Stimulated activated CD4-positive, alpha-beta T cell treated with anti-CD3 and anti-CD28 coated beads, Interleukin-4, amount 100 ng/mL, for 48 hours (primary cell): ENCODE data around the gene ZDHHC7.

Experiments
- DNase-seq, 2 donors: peaks; one replicate each; pipeline ENCODE4 v3.0.0-alpha.2; 2020; ENCODE audit warnings: low read depth in 2 of 2

Gene ZDHHC7

GRCh38 chr16:84964386-84965128 lies 46.8 kb downstream of the ZDHHC7 start:
- no peak for DNase-seq

GRCh38 chr16:84963066-84963465 lies 48.3 kb downstream of the ZDHHC7 start:
- no peak for DNase-seq

DNA sequence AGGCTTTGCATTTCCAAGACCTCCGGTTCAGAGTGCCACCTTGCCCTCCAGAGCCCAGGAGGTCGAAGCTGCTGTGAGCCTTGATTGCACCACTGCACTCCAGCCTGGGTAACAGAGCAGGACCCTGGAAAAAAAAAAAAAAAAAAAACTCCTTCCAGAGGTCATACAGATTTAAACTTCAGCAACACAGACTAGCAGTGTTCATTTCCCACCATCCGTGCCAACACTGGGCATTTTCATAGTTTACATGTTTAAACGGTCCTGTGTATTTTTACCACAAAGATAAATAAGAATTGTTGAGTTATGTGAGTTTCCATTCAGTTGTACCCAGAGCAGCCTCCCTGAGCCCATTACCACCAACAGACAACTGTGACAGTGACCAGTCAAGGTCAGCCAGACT lies 50.4 kb downstream of the ZDHHC7 start:
- no peak for DNase-seq

- DNase-seq: no peak
Measured at GRCh38 chr16:84959784-84960417, 51.4 kb downstream of the ZDHHC7 start.

DNA sequence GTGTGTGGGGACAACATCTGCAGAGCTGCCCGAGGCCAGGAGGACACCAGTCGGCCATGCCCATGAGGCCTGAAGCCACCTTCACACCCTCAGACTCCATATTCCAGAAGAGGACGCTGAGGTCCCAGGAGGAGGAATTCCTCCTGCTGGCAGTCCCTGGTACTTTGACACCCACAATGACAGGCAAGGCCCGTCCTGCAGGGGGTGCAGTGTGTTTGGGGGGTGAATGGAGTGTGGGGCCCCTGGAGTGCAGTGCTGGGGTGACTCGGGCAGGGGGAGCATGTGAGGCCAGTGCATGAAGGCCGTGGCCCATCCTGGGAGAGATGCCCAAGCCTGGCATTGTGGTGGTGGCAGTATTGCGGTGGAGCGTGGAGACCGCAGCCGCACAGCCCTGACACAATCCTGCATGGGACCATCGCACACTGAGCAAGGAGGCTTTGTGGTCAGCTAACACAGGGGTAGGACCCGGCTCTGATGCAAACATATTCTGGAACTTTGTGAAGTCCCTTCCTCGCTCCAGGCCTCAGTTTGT lies 52.2 kb downstream of the ZDHHC7 start:
- DNase-seq: no peak

- DNase-seq: no peak
Measured at GRCh38 chr16:84957792-84958191, 53.5 kb downstream of the ZDHHC7 start.

- DNase-seq: no peak
Measured at GRCh38 chr16:84957192-84957591, 54.1 kb downstream of the ZDHHC7 start.

- no peak for DNase-seq
Measured at GRCh38 chr16:84955427-84955826, 55.9 kb downstream of the ZDHHC7 start.

GRCh38 chr16:84953190-84953746 lies 58.1 kb downstream of the ZDHHC7 start:
- DNase-seq: no peak

DNA sequence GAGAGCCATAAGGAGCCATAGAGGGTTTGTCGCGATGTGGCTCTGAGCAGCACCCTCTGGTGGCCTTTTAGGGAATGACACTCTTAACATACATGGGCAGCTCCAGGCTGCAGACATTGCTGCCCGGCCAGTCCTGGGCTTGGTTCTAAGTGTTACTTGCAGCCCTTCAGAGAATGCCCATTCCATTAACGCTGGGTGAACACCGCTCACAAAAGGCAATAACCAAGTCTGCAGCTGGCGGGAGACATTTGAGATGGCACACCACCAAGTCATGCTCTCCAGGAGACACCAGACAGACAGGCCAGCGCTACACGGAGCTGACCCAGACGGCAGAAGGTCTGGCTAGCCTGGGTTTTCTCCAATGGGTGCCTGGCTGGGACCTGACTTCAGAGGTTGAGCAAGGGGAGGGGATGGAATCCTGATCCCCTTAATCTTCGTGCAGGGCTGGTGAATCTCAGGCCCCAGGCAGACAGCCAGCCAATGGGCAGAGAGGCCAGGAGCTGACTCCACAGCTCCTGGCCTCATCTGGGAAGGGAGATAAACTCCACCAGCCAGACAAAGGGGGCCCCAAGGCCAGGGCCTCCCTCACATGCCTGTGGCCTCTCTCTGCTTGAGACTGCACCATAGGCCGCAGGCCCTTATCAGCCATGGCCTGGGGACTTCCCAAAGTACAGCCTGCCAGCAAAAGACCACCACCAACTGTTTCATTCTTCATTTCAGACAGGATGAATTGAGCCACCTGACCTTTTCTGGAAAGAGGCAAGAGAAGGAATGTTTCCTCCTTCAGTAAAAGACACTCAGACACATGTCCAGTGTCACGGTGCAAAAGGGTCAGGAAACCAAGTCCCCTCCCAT lies 58.8 kb downstream of the ZDHHC7 start:
- peak; percentile 58 to 59 for DNase-seq

- DNase-seq: peak; percentile 19 to 24
Measured at GRCh38 chr16:84950906-84951305, 60.4 kb downstream of the ZDHHC7 start.

DNA sequence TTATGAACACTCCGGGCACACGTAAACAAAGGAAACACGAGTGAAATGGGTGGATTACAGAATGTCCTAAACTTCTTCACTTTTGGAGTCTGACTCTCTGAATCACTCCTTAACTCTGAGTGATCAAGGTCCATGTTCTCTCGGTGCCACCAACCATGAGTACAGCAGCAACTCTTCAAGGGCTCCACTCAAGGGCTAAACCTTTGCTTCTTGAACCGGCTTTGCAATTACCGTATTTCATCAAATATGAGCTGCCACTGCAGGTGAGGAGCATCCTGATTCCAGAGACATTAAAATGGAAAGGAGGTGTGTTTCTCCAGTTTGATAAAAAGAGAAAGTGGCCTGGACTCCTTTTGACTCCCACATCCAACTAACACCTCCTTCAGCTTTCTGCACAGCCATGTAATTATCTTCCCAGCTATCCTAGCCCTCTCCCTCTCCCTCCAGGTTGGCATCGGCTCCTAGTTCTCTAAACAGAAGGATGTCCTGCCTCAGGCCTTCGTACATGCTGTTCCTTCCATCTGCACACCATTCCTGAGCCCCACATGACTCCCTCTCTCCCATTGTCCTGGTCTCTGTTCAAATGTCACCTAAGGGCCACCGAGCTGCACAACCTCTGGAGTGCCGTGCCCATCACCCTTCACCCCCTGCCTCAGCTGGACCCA lies 61.4 kb downstream of the ZDHHC7 start:
- no peak for DNase-seq

DNA sequence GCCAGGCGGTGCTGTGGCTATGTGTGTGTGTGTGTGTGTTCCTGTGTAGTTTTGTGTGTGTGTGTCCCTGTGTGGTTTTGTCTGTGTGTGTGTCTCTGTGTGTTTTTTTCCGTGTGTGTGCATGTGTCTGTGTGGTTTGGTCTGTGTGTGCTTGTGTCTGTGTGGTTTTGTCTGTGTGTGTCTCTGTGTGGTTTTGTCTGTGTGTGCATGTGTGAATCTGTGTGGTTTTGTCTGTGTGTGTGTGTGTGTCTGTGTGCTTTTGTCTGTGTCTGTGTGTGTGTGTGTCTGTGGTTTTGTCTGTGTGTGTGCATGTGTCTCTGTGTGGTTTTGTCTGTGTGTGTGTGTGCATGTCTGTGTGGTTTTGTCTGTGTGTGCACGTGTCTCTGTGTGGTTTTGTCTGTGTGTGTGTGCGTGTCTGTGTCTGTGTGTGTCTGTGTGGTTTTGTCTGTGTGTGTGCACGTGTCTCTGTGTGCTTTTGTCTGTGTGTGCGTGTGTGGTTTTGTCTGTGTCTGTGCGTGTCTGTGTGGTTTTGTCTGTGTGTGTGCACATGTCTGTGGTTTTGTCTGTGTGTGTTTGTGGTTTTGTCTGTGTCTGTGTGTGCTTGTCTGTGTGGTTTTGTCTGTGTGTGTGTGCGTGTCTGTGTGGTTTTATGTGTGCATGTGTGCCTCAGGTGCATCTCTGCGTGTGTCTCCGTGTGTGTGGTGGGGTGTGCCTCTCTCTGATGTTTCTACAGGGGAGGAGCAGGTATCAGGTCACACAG lies 62.3 kb downstream of the ZDHHC7 start:
- no peak for DNase-seq

DNA sequence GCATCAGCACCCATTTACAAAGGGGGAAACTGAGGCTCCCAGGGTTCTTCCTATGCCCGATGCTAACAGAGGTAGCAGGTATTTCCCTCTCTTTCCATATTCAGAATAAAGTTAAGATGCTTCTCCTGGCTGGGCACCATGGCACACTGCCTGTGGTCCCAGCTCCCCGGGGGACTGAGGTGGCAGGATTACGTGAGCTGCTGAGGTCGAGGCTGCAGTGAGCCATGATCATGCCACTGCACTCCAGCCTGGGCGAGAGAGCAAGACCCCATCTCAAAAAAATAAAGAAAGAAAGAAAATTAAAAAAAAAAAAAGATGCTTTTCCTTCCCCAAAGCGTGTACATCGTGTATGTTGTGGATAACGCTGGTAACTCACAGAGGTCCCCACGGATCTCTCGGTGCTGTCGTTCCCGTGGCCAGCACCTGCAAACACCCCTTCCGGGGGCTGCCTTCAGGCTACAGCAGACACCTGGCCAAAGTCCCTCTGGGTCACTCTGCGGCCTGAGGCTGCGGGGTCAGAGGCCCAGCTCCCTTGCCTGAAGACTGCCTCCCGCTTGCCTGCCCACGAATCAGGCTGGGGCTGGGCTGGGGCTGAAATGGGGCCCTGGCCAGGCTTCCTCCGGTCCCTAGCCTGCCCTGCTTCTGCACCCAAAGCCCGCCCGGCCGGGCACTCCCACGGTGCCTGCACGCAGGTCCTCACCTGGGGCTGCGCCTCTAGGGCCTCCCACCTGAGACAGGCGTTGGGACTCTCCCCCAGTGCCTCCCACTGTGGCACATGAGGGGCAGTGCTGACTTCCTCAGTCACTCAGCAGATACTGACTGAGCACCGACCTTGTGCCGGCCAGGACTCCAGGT lies 63.1 kb downstream of the ZDHHC7 start:
- DNase-seq: no peak

- DNase-seq: no peak
Measured at GRCh38 chr16:84947022-84947421, 64.3 kb downstream of the ZDHHC7 start.

DNA sequence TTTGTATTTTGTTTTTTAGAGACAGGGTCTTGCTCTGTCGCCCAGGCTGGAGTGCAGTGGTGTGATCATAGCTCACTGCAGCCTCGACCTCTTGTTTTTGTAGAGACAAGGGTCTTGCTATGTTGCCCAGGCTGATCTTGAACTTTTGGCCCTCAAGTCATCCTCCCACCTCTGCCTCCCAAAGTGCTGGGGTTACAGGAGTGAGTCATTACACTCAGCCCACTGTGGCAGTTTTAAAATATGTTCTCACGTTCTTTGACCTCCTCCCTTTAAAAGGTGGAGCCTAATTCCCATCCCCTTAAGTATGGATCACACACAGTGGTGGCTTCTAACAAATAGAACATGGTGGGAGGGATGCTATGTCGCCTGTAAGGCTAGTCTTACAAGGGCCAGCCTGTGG lies 67.7 kb downstream of the ZDHHC7 start:
- DNase-seq: no peak

DNA sequence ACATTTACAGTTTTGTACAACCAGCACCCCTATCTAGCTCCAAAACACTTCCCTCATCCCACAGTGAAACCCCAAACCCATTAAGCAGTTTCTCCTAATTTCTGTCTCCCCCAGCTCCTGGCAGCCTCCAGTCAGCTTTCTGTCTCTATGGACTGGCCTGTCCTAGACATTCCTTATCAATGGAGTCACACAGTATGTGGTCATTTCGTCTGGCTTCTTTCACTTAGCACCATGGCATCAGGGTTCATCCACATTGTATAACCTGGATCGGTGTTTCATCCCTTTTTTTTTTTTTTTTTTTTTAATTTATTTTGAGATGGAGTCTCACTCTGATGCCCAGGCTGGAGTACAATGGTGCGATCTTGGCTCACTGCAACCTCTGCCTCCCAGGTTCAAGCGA lies 68.5 kb downstream of the ZDHHC7 start:
- DNase-seq: no peak

GRCh38 chr16:84941921-84942320 lies 69.4 kb downstream of the ZDHHC7 start:
- DNase-seq: no peak

- no peak for DNase-seq
Measured at GRCh38 chr16:84940670-84941551, 70.4 kb downstream of the ZDHHC7 start.
